Dermis blood vessel endothelial cell (primary cell): ENCODE results near the gene ATP6V0E1. TPM values are rescaled to one million over a fixed set of nuclear protein-coding genes. Genes with fewer than 3 reads are reported as not detected.
"Not testable (repeated sequence)": the region's sequence is repeated elsewhere in the genome, so short reads cannot be mapped to it uniquely, and the experiment has no call there.

ENCODE experiments used
- DNase-seq: peaks from one replicate; pipeline ENCODE4 v3.0.0; 2010
- total RNA-seq: library from RNA; depleted of rRNA; stranded (reverse); fragments of >200 nt; gene quantifications from 2 replicates; pipeline ENCODE4 v1.2.3, GENCODE V29; 2014

The ATP6V0E1 gene
- total RNA-seq, 1 donor from 2014 or later: 253 TPM

DNA sequence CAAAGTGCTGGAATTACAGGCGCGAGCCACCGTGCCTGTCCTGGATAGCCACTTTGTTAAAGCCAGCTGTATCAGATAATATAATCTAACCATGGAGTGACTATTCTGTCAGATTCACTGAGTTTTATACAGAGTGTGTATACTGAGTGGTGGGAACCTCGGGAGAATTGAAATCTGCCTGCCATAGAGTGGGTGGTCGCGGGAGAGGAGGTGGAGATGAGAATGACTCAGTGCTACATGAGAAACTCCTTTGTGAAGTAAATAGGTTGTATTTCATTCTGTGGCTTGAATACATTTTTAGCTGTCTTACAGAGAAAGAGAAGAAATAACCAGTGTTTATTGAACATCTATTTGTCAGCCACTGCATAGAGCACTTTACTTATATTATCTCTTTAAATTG lies 26.4 kb downstream of the ATP6V0E1 start:
- no peak for DNase-seq

DNA sequence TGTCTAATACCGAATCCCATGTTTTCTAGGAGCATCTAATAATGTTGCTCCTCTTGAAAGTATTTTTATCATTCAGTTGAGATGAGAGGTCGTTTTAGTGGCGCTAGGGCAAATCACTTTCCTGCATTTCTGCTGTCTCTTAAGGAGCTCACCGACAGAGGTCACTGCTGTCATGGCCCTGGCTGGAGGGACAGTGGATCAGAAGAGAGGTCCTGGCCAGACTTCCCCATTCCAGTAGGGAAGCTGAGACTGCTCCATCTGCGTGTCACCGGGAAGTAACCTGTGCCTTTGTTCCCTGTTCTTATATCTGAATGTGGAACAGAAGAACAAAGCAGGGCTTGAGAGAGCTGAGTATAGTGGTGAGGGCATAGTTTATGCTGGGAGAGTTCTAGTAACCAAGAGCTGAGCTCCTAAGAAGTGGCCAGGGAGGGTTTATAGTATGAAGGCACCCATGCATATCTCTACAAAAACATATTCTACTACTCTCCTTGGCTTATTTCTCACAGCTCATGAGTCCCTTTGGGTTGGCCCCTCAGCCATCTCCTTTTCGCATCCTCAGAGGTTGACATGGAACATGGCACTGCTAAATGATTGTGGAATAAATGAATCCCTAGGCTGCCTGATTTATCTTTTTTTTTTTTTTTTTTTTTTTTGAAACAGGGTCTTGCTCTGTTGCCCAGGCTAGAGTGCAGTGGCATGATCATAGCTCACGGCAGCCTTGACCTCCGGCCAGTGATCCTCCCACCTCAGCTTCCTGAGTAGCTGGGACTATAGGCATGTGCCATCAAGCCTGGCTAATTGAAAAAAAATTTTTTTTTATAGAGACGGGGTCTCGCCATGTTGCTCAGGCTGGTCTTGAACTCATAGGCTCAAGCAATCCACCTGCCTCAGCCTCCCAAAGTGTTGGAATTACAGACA lies 27.2 kb downstream of the ATP6V0E1 start:
- peak; percentile 84 for DNase-seq

DNA sequence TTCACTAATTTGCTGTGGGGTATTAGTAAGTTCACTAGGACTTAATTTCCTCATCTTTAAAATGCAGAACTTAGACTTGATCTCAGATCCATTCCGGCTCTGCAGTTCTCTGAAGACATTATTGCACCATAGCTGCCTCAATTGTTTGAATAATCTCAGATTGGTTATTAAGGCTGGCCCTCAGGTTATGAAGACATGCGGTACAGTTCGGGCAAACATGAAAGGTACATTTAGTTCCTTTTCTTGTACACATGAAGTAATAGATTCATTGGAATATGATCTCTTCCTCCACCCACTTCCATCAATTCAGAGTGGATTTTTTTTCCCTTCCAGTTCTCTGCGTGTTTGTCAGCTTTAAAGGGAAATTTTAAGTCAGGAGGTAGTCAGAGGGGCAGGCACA lies 28.0 kb downstream of the ATP6V0E1 start:
- DNase-seq: peak; percentile 20

DNA sequence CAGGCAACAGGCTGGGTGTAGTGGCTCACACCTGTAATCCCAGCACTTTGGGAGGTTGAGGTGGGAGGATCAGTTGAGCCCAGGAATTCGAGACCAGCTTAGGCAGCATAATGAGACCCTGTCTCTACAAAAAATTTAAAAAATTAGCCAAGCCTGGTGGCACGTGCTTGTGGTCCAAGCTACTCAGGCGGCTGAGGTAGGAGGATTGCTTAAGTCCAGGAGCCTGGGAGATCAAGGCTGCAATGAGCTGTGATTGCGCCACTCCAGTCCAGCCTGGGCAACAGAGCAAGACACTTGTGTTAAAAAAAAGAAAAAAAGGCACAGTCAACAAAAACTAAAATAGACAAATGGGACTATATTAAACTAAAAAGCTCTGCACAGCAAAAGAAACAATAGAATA lies 29.3 kb downstream of the ATP6V0E1 start:
- DNase-seq: no peak

DNA sequence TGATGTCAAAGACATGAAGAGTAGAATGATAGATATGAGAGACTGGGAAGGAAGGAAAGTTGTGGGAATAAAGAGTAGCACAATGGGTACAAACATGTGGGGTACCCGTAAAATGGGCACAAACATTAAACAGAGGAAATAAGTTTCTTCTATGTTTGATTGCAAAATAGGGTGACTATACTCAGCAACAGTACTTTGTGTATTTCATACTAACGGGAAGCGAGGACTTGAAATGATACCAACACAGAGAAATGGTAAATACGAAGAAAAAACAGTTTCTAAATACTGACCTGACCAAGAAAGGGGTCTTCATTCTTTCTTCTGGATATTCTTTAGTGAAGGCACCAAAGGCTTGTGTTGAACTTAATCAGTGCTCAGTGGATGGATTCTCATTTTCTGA lies 31.1 kb downstream of the ATP6V0E1 start:
- DNase-seq: no peak

DNA sequence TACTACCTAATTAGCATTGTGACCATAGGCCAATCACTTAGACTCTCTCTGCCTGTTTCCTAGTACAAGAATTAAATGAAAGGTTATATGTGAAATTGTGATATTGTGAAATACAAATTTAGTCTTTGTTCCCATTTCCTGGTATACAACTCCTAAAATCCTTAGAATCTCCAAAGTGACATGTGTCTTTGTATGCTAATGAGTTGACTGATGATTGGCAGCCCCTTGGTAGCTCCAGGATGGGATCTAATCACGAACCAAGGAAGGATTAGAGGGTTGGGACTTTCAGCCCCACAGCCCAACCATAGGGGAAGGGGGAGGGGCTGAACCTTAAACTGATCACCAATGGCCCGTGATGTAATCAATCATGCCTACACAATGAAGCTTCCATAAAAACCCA lies 31.6 kb downstream of the ATP6V0E1 start:
- no peak for DNase-seq

DNA sequence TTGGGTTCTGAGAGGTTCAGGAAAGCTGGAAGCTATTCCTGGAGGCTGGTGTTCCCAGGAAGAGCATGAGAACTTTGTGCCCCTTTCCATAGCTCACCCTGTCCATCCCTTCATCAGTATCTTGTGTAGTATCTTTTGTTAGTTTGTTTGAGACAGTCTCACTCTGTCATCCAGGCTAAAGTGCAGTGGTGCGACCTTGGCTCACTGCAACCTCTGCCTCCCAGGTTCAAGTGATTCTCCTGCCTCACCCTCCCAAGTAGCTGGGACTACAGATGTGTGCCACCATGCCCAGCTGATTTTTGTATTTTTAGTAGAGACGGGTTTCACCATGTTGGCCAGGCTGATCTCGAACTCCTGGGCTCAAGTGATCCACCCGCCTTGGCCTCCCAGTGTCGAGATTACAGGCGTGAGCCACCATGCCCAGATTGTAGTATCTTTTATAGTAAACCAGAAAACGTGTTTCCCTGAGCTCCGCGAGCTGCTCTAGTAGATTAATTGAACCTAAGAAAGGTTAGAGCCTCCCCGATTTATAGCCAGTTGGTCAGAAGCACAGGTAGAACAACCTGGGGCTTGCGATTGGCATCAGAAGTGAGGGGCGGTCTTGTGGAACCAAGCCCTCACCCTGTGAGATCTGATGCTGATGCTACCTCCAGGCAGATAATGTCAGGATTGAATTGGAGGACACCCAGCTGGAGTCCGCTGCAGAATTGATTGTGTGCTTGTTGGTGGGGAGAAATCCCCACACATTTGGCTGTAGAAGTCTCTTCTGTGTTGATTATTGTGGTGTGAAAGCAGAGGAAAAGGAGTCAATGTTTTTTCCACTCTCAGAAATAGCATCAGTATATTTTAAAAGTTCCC lies 32.3 kb downstream of the ATP6V0E1 start:
- DNase-seq: no peak

DNA sequence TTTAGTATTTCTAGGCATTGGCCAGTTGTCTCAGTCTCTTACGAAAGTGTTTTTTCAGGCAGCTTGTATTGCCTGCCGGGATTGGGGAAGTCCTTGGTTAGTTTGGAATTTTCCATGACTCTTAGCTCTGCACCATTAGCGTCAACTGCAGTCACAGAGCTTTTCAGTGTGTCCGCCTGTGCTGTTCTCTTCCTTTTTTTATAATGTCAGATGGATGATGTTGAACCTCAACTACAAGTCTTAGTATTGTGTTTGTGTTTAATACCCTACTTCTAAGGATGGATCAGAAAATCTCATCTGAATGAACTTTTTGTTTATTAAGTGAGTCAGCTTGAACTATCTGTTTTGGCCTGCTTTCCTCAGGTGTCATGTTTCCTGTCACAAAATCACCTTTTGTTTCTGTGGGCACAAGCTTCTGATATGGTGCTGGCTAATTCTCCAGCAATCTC lies 33.1 kb downstream of the ATP6V0E1 start:
- DNase-seq: peak; percentile 70

DNA sequence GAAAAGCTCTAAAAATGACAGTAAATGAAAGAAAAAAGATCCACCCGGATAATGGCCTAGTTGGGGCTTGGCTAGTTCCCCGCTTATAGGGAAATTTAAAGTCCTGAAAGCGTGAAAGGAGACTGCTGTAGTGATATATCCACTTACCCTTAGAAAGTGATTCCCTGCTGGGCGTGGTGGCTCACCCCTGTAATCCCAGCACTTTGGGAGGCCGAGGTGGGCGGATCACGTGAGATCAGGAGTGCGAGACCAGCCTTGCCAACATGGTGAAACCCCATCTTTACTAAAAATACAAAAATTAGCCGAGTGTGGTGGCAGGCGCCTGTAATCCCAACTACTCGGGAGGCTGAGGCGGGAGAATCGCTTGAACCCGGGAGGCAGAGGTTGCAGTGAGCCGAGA lies 33.5 kb downstream of the ATP6V0E1 start:
- DNase-seq: not testable (repeated sequence)

DNA sequence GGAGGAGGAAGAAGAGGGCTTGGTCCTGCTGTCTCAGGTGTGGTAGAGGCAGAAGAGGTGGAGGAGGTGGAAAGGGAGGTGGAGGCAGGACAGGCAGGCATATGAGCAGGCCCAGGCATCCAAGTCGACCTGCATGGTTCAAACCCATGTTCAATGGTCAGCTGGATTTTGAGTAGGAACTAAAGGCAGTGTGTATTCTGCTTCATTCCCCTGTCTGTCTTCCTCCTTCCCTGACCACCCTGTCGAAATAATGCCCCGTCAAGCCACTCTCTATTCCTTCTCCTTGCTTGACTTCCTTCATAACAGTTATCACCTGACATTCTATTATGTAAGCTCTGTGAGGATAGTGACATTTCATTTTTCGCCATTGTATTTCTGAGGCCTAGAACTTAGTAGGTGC lies 34.8 kb downstream of the ATP6V0E1 start:
- DNase-seq: no peak

DNA sequence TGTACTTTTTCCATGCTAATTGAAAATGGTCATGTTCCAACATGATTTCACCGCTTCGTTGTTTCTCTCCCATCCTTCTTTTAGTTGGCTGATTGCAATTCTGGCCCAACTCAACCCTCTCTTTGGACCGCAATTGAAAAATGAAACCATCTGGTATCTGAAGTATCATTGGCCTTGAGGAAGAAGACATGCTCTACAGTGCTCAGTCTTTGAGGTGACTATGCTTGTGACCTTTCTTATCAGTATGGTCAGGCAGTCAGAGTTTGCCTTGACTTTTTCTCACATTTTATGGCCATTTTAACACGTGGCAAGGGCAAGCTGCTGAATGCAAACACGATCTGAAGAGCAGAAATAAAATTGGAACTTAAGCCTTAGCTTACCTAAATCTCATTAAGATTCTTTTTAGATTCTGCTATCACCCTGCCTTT lies 36.6 kb downstream of the ATP6V0E1 start:
- DNase-seq: no peak

DNA sequence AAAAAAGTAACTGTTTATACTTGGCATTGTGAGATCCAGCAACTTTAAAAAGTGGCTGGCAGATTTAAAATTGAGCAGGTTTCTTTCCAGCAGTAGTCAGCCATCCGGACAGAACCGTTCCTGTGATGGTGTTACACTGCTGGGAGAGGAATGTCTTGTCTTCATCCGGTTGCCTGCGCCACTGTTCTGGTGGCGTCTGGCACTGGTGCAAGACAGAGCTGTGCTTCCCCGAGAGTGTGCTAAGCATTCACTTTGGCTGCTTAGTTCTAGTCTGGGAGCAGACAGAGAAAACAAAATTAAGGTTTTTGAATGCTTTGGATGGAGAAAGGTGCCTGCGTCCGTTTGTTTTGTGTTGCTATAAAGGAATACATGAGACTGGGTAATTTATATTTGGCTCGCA lies 37.1 kb downstream of the ATP6V0E1 start:
- DNase-seq: no peak

DNA sequence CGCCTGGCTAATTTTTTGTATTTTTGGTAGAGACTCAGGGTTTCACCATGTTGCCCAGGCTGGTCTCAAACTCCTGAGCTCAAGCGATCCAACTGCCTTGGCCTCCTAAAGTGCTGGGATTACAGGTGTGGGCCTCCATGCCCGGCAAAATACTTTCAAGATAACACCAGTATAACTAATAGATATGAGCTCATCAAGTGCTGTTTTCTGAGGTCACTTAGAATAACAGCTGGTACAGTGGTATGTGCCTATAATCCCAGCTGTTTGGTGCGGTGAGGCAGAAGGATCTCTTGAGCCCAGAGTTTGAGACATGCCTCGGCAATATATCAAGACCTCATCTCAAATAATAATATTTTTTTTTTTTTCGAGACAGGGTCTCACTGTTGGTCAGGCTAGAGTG lies 42.1 kb downstream of the ATP6V0E1 start:
- no peak for DNase-seq

DNA sequence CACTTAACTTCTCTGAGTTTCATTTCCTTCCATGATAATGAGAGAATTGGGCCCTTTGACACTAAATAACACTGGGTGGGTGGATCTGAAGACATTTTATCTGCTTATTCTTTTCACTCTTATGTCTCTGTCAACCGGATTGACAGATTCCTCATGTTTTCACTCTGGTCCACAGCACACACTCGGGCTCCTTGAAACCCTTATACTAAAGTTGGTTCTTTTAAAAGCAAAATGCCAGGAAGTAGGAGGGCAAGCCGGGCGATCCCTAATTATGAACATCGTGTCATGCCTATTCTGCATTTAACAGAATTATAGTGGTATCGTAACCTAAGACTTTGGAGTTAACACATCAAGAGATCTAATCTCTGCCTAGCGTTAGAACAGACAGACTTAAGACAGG lies 44.3 kb downstream of the ATP6V0E1 start:
- DNase-seq: no peak

DNA sequence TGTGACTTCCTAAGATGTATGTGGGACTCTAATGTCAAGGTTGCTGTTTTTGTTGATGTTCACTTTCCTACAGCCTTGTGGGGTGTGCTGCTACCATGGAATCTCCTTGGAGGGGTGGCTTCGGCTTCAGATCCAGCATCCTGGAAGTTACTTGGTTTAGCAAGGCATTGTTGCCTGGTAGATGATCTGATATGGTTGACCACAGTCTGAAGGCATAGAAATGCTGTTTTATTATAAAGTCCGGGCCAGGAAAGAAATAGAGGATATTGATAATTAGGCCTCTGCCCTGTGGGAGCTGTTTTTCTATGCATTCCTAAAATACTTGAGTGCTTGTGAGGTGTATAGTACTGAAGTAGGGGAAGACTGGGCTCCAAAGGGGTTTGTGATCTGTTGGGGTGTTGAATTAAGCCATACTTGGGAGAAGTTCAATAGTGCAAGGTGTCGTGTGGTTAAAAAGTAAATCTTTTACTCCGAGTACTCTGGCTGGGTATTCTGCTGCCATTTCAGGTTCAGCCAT lies 45.3 kb downstream of the ATP6V0E1 start:
- peak; percentile 47 for DNase-seq

DNA sequence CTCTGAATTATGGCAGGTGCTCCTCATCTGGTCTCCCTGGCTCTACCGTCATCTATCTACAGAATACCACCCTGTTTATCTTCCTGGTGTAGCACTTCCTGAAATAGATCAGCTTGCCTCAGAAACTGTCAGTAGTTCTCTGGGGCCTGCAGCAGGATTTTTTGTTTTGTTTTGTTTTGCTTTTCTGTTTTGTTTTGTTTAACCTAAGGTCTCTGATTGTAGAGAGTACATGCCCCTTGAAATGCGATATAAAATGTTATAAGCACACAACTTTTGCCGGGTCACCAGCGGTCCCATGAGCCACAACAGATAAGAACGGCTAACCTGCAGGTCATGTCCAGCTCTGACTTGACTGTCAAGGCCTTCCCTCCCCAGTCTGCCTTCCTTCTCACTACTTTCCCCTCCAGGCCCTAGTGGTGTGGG lies 45.9 kb downstream of the ATP6V0E1 start:
- DNase-seq: peak; percentile 39

DNA sequence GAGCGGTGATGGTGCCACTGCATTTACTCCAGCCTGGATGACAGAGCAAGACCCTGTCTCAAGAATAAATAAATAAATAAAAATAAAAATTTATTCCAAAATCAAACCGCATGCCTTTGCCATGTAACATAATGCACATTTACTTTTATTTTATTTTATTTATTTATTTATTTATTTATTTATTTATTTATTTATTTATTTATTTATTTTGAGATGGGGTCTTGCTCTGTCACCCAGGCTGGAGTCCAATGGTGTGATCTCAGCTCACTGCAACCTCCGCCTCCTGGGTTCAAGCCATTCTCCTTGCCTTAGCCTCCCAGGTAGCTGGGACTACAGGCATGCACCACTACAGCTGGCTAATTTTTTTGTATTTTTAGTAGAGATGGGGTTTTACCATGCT lies 48.5 kb downstream of the ATP6V0E1 start:
- DNase-seq: not testable (repeated sequence)

DNA sequence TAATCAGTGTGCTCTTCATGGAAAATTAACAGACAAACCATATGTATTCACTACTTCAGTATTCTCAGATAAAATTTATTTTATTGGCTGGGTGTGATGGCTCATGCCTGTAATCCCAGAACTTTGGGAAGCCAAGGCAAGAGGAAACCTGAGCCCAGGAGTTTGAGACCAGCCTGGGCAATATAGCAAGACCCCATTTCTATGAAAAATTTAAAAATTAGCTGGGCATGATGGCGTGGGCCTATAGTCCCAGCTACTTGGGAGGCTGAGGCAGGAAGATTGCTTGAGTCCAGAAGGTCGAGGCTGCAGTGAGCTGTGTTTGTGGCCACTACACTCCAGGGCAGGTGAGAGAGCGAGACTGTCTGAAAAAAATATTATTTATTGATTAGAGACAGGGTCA lies 49.2 kb downstream of the ATP6V0E1 start:
- no peak for DNase-seq

DNA sequence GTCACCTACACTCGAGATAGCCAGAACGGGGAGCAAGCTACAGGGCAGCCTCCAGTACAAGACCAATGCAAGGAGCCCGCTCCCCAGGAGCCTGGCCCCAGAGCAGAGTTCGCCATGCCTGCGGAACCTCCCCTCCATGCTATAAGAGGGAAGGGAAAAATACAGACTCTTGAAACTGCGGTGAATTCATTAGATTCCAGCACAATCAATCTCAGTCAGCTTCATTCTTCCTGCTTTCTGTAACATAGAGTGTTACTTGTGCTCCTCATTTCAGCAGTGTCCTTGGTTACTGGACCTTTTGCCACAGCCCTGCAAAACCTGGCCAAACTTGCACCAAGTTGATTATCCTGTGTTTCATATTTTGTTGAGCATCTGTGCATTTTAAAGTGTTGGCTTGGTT lies 50.4 kb downstream of the ATP6V0E1 start:
- no peak for DNase-seq

DNA sequence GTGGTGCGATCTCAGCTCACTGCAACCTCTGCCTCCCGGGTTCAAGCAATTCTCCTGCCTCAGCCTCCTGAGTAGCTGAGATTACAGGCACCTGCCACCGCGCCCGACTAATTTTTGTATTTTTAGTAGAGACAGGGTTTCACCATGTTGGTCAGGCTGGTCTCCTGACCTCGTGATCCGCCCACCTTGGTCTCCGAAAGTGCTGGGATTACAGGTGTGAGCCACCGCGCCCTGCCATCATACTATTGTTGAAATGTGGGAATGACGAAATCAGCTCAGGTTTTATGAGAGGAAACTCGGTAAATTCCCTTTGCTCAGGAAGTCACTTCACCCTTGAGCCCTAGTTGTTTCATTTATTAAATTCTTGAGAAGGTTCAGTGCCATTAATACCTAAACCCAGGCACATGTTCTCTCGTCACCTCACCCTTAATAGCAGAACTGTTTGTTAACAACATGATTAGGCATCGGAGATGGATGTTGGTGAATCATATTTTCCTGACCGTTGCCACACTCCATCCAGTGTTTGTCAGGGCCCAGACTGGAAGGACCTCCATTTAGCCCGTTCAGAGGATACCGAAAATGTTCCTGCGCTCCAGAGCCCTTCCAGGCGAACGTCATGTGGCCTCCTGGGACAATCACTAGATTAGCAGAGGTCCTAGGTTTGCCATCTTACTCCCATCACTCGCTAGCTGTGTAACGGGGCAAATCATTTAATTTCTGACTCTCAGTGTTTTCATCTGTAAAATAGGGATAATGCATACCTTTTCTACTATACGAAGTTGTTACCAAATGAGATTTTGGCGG lies 52.5 kb downstream of the ATP6V0E1 start:
- peak; percentile 59 for DNase-seq

DNA sequence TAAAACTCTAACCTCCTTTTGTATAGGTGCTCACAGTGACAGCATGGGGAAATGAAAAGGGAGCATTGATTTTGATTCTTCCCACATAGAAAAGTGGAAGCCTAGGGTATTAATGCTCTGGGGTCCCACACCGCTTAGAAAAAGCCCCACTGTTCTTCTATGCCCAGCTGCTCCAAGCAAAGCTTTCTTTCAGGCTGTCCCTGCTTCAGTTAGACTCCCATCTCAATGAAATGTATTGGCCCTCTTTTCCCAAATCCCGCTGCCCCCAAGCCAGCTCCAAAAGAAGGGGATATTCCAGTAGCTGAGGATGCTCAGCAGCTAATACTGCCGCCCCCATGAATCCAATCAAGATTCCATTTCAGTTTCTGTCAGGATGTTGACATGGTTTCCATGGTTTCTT lies 55.6 kb downstream of the ATP6V0E1 start:
- no peak for DNase-seq

DNA sequence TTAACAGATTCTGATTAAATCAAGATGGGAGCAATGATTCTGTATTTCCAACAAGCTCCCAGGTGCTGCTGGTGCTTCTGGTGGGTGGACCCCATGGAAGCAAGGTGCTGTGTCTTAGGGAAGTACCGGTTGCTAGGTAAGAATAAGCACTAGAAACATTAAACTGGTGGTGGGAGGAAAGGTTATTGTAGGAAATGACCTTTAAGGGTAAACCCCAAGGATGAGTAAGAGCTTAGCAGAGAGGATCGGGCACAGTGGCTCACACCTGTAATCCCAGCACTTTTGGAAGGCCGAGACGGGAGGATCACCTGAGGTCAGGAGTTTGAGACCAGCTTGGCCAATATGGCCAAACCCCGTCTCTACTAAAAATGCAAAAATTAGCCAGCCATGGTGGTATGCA lies 56.4 kb downstream of the ATP6V0E1 start:
- DNase-seq: no peak
